GM21619 (cell line): Measurements from ENCODE around the gene RNF215.

Experiments used
- ATAC-seq: cut with Tn5 transposase; IDR thresholded peaks from one replicate; pipeline ENCODE4 v1.9.1; 2021; ENCODE audit not compliant: unreplicated experiment

The RNF215 gene

DNA sequence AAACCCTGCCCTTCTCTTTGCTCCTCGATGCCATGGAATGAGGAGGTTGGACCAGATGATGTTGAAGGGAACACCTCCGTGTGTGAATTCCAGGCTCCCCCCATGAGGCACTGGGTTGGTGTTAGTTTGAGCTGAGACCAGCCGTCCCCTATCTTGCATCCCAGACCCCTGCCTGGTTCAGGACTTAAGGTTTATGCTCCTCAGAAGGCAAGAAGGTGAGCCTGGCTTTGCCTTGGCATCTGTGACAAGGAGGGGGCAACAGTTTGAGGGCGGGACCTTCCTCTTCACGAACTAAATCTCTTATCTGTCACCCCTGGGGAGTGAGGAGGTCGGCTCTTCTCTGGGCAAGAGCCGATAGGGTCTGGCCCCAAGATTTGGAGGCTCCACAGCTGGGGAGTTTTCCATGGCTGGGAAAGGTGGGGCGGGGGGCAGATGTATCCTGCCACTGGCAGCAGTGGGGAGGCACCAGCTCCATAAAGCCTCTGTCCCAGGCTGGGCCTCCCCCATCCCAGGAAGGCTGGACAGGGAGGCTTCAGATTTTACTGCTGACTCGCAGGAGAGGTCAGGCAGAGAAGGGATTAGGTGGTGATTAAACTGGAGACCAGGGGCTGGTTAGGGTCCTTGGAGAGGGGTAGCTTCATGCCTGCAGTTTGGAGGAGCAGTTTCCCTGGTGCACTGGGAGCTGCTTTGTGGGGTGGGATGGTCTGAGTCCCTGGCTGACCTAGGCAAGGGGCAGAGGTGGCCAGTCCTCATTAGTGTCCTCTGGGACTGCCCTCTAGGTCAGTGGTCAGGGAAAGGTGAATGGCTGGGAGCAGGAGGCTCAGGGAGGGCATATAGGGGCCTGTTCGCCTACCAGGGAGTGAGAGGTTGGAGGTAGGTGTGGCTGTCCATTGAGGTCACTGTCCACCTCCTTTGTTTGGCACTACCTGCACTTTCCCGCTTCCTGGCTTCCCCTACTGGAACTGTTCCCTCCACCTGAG lies 10.7 kb upstream of the RNF215 start:
- no peak for ATAC-seq

DNA sequence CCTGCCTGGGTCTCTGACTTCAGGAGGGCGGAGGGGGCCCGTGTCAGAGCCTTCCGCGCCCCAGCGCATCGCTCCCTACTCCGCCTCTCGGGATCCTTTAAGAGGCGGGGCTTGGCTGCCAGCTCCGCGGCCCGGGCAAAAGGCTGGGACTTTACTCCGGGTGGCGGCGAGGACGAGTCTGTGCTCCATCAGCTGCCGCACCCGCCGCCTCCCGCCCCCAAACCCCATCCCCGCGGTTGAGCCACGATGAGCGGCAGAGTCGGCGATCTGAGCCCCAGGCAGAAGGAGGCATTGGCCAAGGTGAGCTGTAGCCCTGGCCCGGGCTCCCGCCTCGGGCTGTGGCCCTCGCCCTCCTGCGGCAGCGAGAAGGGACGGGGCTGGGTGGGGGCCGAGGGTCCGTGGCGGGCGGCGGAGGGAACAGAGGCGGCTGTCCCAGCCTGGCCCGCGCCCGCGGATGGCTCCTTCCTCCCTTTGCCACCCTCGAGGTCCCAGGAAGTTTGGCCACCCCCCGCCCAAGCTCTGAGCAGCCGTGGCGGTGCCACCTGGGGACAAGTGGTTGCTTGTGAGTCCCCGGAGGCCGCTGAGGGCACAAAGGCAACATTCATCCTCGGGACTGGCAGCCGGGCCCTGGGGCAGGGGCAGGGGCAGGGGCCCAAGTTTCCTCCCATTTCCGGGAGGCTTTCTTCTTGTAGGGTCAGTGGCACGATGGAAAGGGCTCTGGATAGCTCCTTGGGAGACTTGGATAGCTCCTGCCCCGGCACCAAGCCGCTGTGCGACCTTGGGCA lies 9.9 kb upstream of the RNF215 start, which contains the start of gene SEC14L2:
TSS of gene SEC14L2 (plus strand) at position 148 of the 785 bp plus-strand sequence. CDS start at position 247, 99 bp downstream.
- ATAC-seq, result no peak

DNA sequence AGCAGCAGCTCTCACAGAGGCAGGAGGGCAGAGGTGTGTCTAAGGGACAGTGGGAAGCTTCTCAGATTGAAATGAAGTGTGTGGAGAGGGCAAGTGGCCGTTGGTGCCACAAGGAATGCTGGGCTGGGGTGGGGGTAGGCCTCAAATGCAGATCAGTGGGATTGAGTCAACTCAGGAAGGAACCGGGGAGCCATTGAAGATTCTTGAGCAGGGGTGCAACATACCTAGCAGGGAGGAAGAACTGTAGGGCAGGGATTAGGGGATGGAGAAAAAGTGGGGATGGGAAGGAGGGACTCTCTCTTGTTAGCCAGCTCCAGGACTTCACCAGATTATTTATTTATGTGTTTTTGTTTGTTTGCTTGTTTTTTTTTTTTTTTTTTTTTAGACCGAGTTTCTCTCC lies 6.7 kb upstream of the RNF215 start:
- no peak for ATAC-seq

DNA sequence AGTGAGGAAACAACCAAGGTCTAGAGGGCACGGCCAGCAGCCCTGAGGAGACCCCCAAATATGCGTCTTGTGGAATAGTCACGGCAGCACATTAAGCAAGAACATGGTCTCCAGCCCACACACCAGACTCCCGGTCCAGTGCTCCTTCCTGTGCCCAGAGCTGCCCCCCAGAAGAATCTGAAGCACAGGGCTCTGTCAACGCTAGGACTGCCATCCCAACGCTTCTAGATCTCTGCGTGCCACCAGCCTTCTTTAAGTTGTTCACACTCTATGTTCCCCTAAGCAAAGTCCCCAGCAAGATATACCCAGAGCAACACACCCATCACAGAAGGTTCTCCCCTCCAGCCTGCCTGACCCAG lies 6.1 kb upstream of the RNF215 start:
- no peak for ATAC-seq

DNA sequence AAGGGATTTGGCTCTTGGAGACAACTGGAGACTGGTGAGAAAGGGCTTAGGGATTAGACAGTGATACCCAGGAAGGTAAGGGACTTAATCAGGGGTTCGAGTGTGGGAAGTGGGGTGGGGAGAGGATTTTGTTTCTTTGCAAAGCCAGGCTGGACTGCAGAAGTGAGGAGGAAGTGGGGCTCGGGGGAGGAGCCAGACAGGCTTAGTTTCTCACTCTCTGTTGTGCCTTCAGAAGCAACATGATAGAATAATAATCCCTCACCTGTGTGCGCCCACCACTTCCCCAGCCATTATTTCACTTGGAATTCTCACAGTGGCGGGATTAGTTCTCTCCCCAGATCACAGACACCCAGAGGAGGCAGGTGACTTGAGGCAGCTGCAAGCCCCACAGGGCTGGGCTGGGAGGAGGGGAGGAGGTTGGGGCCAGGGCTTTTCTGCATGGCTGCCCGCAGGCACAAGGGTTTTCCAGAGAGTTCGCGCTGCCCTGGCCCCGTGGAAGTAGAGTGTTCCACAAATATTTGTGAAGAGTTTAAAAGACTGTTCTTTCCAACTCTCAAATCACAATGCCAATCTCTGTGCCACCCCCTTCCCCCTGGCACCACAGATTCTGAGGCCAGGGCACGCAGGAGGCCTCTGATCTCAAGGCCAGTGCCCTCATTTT lies 5.6 kb upstream of the RNF215 start:
- ATAC-seq, result no peak

DNA sequence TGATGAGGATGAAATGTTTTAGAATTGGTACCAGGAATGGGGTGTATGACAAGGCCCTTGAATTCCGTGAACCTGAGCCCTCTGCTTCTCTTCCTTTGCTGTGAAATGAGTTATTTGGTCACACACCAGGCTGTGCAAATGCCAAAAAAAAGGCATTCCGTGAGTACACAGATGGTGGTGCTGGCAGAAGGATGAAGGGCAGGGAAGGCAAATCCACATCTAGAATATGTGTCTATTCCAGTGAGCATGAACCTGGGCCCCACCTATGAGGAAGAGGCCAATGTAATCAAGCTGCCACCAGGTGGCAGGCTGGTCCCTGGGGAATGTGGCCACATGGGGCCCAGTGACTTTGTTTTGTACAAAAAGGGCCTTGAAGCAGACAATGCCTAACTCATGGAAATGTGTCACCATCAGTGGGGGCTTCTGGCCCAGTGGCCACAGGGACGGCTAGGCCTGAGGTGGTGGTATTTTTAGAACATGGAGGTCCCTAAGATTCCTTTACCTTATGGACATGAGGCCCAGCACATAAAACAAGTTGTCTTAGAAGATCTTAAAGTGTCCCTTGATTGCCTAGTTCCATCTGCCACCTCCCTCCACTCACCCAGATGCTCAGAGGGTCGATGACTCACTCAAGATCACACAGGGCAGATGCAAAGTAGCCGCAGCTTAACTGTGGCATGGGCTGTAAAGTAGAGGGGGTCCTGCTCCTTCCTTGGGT lies 3.9 kb upstream of the RNF215 start:
- no peak for ATAC-seq

DNA sequence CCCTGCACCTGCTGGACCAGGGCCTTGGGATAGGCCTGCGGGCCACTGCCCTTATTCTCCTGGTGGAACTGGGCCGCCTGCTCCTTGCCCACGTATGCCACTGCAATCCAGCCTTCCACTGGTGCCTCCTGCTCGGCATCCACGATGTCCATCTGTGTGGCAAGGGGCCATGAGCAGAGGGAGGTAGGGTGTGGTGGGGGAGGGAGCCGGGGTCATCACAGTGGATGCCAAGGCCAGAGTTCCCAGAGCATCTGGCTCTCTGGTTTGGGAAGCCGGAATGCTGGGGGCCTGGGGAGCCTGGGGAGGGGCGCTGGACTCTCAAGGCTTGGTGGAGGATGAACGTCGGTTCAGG lies 627 bp downstream of the RNF215 start:
- no peak for ATAC-seq

DNA sequence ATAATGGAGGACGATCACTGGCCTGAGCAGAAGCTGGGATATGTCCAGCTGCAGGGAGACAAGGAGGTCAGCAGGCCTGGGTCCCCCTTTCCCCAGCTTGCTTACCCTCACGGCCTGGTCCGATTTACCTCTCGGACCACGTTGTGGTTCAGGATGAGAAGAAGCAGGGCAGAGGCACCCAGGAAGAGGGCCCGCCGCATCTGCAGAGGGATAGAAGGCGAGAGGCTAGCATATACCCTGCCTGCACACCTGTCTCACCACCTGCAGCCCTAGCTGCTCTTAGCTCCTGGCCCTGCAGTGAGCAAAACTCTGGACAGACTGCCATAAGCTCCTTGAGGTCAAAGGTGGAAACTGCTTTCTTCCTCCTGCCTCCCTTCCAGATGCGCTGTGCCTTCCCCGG lies 1.3 kb downstream of the RNF215 start:
- ATAC-seq, result no peak

DNA sequence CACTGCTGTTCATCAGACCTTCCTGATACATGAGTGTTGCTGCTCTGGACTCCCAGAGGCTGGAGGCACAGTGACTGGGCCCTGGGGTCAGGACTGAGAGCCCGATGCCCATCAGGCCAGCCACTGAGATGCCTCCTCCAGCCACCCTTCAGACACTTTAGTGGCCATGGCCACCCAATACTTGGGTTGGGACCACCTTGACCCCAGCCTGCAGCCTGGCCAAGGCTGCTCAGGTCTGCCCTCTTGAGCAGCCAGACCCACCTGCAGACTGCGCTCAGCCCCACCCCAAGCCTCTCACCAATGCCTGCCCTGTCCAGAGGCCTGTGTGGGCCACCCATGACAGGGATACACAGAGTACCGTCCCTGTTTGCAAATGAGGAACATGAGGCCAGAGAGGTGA lies 4.2 kb downstream of the RNF215 start:
- no peak for ATAC-seq

DNA sequence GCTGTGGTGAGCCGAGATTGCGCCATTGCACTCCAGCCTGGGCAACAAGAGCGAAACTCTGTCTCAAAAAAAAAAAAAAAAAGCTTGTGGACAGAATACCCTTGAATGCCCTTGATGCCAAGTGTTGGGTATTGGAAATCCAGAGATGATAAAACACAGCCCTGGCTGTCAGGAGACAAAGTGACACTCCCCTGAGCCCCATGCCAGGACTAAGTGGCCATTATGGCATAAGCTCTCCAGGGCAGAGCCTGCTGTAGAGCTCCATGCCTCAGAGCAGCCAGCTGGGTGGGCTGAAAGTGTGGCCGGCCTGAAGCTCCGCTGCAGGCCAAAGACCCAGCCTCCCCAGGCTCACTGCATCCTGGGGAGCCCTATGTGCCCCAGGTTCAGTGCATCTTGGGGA lies 4.9 kb downstream of the RNF215 start:
- no peak for ATAC-seq

DNA sequence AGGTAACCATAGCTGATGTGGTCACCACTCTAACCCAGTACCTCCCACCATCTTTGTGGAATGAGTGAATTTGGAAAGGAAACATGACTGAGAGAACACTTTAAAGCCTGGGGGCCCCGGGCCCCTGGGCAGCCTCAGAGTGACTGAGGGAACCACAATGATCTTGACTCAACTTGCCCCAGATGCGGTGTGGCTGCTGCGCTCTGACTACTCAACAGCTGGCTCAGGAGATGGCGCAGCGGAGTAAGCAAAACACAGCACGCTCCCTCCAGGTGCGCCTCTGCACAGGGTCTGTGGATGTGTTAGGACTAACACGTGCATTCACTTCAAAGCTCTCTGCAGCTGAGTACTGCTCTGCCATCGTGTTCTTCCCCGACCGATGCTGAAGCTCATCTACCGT lies 5.9 kb downstream of the RNF215 start:
- ATAC-seq, result no peak

DNA sequence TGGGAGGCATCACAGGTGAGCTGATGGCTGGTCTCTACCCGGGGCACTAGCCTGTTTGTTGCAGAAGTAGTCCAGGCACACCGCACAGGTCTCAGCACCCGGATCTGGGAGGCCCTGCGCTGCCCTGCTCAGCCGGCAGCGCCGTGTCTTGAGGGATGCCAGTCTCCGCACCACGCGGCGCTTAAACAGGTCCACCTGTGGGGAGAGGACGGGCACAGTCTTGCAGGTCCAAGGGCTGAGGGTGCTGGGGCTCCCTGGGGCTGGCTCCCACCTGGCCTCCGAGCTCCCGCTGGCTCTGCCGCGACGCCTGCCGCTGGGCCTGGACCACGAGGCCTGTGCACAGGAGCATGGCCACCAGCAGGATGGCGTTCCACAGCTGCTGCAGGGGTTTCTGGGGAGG lies 7.2 kb downstream of the RNF215 start:
- ATAC-seq, result no peak

DNA sequence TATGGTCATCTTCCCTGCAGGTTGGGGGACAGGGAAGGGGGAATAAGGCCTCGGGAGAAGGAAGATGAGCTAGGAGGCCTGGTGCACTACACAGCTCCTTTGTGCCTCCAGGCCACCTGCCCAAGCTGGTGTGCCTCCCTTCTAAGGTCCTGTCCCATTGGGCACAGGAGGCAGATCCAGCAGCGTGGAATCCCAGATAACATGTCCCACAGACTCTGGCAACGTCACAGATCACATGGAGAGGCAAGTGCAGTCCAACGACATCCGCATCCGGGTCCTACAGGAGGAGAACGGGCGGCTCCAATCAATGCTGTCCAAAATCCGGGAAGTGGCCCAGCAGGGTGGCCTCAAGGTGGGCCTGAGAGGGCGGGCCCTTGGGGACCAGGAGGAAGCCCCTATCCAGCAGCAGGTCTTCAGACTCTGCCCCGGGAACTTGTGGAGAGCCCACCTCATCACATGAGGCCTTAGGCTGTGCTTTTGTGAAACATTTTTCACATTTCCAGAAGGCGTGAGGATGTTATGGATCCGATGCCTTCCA lies 11.8 kb downstream of the RNF215 start:
- no peak for ATAC-seq

DNA sequence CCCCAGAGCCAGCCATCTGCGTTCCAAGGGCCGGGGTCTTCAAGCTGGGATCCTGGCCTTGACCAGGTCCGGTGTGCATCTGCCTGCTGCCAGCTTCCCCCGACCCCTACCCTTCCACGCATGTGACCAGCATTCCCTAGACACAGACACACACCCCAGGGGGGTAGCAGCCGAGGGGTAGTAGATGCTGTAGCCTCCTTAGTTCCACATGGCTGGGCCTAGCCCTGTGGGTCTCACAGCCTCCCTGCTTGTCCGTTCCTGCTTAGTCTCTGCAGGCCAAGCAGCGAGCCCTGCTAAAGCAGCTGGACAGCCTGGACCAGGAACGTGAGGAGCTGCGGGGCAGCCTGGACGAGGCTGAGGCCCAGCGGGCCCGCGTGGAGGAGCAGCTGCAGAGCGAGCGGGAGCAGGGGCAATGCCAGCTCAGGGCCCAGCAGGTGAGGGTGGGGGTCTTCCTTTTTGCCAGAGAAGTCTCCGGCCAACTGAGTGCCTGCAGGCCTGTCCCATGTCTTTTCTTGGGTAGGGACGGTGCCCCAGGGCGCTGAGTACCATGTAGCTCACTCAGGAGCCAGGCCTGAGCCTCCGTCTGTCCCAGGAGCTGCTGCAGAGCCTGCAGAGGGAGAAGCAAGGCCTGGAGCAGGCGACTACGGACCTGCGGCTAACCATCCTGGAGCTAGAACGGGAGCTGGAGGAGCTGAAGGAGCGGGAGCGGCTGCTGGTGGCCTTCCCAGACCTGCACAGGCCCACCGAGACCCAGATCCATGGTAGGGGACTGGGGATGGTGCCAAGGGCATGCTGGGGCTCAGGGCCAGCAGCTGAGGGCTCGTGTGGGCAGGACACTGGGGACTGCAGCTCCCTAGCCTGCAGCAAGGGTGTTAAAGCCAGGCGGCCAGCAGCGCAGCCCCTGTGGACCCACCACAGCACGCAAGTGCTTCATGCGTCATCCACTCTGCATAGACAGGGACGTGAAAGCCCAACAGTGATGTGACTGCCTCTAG lies 13.6 kb downstream of the RNF215 start:
- no peak for ATAC-seq

DNA sequence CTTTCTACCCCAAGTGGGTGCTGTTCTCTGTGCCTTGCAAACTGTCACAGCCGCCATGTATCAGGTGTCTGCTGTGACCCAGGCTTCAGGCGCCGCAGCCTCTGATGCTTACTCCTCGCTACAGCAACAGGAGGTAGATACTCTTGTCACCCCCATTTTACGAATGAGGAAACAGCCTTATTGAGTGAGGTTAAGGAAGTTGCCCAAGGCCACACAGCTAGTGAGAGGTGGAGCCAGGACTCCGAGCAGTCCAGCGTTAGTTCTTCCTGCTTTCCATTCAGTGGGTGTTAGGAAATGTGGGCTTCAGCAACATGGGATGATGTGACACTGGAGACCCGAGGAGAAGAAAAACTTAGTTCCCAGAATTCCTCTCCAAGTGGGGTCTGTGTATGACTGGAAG lies 14.3 kb downstream of the RNF215 start:
- ATAC-seq, result no peak

DNA sequence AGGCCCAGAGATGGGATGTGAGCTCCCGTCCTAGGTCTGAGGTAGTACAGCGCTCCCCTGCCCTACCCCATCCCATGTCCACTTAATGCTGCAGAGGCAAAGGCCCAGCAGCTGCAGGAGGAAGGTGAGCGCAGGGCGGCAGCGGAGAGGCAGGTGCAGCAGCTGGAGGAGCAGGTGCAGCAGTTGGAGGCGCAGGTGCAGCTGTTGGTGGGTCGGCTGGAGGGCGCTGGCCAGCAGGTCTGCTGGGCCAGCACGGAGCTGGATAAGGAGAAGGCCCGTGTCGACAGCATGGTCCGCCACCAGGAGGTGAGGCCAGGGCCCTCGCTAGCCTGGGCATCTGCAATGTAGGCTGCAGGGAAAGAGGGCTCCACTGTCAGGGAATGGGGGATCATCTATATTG lies 15.2 kb downstream of the RNF215 start:
- no peak for ATAC-seq

DNA sequence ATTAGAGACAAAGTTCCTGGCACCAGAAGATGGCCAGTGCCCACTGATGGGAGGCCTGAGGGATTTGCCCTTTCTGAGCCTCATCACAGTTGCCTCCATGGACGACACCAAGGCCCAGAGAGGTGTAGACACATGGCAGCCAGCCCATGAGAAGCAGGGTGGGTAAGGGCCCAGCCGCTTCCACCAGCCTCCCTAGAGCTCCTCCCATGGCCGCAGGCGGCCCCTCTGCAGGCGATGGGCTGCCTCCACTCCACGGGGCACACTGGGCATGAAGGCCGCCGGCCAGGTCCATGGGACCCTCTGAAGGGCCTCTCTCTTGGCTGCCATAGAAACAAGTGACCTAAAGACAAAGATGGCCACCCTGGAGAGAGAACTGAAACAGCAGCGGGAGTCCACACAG lies 15.9 kb downstream of the RNF215 start:
- no peak for ATAC-seq

DNA sequence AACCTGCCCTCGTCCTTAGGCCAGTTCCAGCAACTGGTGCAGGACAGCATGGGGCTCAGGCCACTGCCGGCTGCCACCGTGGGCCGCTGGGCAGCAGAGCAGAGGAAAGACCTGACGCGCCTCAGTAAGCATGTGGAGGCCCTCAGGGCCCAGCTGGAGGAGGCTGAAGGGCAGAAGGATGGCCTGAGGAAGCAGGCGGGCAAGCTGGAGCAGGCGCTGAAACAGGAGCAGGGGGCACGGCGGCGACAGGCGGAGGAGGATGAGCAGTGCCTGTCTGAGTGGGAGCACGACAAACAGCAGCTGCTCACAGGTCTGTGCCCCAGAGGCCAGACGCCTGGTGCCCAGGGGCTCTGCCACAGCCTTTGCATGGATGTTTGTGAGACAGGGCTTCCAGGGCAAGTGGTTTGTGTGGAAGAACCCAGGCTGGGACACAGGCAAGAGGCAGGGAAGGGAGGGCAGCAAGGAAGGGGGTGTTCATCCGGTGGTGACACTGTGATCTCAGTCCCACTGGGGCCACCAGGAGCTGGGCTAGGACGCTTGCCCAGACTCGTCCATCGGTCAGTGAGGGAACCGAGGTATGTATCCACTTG lies 16.5 kb downstream of the RNF215 start:
- no peak for ATAC-seq

DNA sequence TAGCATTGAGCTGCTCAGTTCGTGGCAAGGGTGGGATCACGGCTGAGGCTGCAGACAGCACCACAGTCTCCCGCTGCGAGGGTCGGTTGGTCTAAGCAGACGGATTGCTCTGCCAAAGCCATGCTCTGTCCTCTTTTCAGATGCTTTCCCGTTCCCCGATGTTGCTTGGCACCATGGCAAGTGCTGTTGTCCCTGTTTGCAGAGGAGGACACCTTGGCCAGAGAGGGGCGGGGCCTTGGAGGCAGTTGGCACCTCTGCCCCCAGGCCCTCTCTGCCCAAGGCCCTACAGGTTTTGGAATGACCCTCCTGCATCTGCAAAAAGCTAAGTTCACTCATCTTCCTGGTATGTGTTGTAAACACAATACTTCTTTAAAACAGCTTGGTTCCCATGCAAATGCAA lies 18.8 kb downstream of the RNF215 start:
- no peak for ATAC-seq
